Measurements from ENCODE around the gene CTSC.

DNA sequence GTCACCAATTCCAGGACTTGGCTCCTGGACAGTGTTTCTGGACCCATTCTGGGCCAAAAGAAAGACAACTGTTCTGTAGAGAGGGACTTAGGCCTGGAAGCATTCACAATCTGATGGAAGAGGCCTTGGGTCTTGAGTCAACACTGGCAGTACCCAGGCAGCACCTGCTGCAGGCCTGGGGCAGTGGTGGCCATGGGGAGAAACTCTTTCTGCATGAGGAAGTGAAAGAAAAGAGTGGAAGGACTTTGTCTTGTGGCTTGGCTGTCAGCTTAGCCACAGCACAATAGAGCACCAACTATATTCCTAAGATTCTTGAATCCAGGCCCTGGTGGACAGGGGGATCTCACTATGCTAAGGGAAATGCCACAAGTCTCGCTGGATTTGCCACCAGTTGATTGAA lies 70.6 kb downstream of the CTSC start:
- TF ChIP-seq, protein P1, sequence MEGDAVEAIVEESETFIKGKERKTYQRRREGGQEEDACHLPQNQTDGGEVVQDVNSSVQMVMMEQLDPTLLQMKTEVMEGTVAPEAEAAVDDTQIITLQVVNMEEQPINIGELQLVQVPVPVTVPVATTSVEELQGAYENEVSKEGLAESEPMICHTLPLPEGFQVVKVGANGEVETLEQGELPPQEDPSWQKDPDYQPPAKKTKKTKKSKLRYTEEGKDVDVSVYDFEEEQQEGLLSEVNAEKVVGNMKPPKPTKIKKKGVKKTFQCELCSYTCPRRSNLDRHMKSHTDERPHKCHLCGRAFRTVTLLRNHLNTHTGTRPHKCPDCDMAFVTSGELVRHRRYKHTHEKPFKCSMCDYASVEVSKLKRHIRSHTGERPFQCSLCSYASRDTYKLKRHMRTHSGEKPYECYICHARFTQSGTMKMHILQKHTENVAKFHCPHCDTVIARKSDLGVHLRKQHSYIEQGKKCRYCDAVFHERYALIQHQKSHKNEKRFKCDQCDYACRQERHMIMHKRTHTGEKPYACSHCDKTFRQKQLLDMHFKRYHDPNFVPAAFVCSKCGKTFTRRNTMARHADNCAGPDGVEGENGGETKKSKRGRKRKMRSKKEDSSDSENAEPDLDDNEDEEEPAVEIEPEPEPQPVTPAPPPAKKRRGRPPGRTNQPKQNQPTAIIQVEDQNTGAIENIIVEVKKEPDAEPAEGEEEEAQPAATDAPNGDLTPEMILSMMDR (IDR thresholded peaks at IDR 0.05): no peak
- TF ChIP-seq POLR2AphosphoS5 (IDR thresholded peaks at IDR 0.05) (no peak), EP300 (IDR thresholded peaks at IDR 0.05) (no peak)
